IPS-18c (cell line): ENCODE data around the gene ALDH1A2.

Source experiments
- H3K4me3 ChIP-seq: 2 replicates; pipeline ENCODE4 v1.7.0; 2013; ENCODE audit warnings: low read depth, mild to moderate bottlenecking, low read length, moderate library complexity; ENCODE audit not compliant: insufficient read depth
- H3K9me3 ChIP-seq: one replicate; pipeline ENCODE4 v1.6.1; 2013; ENCODE audit warnings: mild to moderate bottlenecking, low read length, moderate library complexity; ENCODE audit not compliant: control insufficient read depth, insufficient read depth

ALDH1A2 gene

GRCh38 chr15:57973534-57973933, 92.0 kb downstream of the ALDH1A2 start:
- no peaks in the 10 kb centered on the region for H3K9me3 ChIP-seq
- no peak overlapping the region for H3K4me3 ChIP-seq

DNA sequence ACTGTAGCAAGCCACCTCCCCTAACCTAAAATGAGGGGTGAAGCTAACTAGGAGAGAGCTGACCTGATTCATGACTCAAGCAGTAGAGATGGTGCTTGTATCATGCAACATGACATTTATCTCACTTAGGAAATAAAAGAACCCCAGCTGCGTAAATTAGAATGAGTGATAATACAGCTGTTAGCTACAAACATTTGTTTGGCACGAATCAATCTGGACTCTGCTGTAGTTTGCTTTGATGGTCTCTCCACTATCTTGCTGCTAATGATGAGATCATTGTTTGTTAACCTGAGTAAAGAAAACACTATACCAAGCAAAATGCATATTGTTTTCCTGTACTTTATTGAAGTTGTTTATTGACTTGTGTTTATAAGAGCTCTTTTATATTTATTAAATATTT, 92.6 kb downstream of the ALDH1A2 start:
- Histone ChIP-seq H3K4me3 (no peak overlapping the region), H3K9me3 (no peaks in the 10 kb centered on the region)

- H3K9me3 ChIP-seq, result no peaks in the 10 kb centered on the region
- no peak overlapping the region for H3K4me3 ChIP-seq
These were observed 95.5 kb downstream of the ALDH1A2 start for GRCh38 chr15:57969996-57970395.

- Histone ChIP-seq H3K9me3 (no peaks in the 10 kb centered on the region), H3K4me3 (no peak overlapping the region)
These were observed 96.2 kb downstream of the ALDH1A2 start for GRCh38 chr15:57969355-57969754.

- Histone ChIP-seq H3K9me3 (no peaks in the 10 kb centered on the region), H3K4me3 (no peak overlapping the region)
These were observed 102.6 kb downstream of the ALDH1A2 start for GRCh38 chr15:57962887-57963286.

DNA sequence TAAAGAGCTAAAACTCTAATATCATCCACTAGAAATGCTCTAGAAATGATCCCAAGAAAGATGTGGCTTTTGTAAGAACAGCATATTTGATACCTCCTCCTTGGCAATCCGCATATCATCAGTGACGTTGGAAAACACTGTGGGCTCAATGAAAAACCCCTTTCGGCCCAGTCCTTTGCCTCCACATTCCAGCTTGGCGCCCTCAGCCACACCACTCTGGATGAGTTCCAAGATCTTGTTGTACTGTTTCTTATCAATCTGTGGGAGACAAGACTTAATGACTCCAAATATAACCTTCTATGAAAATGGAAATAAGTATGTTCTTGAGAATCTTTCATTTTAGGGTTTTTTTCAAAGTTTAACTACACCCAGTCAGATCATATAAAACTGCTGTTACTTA, 103.6 kb downstream of the ALDH1A2 start:
- H3K4me3 ChIP-seq, result no peak overlapping the region
- peaks cover under 1% of the 10 kb centered on the region for H3K9me3 ChIP-seq

- H3K4me3 ChIP-seq, result no peak overlapping the region
- H3K9me3 ChIP-seq, result peaks cover 2% of the 10 kb centered on the region
These were observed 108.4 kb downstream of the ALDH1A2 start for GRCh38 chr15:57957113-57957512.

DNA sequence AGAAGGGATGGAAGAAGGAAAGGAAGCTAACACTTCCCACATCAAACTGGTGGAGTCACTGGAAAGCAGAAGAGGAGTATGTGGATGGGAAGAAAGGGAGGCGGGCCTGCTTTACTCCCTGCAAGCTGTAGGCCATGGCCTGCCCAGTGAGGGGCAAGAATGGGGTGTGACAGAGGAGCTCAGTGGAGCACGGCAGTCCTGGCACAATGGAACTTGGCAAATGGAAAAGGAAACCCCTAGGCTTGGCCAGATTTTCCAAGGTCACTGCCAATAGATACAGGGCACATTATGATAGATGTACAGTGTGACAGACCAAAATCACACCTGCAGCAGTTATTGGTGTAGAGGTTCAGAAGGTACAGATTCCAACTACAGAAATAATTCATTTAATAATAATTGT, 111.6 kb downstream of the ALDH1A2 start:
- Histone ChIP-seq H3K4me3 (no peak overlapping the region), H3K9me3 (peaks cover 2% of the 10 kb centered on the region)

DNA sequence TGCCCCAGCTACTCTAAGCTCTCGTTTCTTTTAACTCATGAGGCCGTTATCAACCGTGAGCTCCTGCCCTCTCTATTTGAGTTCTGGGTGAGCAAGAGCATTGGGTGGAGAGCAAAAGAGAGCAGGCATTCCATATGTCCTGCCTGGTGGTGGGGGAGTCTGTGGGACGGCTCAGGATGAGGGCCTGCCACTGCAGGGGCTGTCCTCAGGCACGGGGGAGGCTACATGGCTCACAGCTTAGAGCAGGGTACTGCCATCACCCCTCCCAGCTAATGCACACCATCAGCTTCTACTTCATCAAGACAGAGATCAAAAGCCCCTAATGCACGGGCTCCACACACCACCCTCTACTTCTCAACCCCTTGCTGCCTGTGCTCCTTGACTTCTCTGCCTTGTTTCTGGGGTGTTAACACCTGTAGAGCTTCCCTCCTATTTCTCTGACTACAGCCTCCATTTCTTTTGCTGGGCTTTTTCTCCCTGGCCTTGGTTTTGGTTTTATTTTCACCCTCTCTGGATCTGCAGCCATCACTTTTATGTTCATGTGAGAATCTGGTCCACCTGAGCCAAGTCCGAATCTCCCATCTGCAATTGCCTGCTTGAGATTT, 114.1 kb downstream of the ALDH1A2 start:
- H3K4me3 ChIP-seq, result no peak overlapping the region

DNA sequence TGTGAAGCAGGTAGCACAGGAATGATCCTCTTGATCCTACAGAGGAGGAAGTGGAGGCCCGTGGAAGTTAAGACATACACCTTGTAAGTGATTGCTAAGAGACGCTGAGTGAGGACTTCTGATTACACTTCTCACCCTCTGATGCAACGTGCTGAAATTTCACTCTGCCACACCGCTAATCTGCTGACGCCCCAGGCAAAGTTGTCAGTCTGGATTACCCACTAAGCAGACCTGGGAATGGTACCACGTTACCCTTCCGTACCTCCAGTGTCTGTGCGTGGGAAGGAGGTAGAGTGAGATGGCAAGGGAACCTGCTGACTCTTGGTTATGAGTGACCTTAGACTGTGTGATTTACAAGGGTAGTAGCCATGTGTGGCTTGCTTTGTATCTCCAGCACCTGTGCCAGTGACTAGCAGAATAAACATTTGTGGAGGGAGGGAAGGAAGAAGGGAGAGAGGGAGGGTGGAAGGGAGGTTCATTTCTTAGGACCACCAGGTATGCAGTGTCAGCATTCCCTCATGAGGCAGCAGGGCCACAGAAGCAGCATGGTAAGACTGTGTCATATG, 115.0 kb downstream of the ALDH1A2 start:
- no peak overlapping the region for H3K4me3 ChIP-seq
- no peaks in the 10 kb centered on the region for H3K9me3 ChIP-seq

More for the DNA sequence above, 114.1 kb downstream of the ALDH1A2 start:
- no peaks in the 10 kb centered on the region for H3K9me3 ChIP-seq

DNA sequence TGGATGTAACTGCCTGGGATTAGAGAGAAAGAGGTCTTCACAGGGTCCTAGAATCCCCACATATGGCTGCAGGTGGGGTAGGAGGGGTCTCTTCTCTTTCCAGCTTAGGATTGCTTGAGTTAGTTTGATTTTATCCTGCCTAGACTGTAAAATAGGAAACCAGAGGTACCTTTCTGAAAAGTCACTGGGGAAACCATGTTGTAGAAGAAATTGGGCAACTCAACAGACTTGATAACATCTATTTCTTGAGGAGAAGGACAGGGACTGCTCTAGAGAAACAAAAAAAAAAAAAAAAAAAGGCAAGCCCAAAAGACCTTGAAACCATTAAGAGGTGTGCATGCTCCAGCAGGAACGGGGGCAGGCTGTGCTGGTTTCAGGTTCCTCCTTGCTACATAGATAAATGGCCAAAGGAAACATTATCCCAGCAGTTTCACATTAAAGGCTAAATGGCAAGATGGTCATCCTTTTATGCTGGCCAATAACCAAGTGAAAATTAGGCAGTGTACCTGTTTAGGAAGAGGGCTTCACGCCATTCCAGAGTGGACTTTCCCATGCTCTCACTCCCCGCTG, 116.1 kb downstream of the ALDH1A2 start:
- Histone ChIP-seq H3K4me3 (no peak overlapping the region), H3K9me3 (no peaks in the 10 kb centered on the region)

- Histone ChIP-seq H3K4me3 (no peak overlapping the region), H3K9me3 (no peaks in the 10 kb centered on the region)
These were observed 116.9 kb downstream of the ALDH1A2 start for GRCh38 chr15:57948351-57949289.

DNA sequence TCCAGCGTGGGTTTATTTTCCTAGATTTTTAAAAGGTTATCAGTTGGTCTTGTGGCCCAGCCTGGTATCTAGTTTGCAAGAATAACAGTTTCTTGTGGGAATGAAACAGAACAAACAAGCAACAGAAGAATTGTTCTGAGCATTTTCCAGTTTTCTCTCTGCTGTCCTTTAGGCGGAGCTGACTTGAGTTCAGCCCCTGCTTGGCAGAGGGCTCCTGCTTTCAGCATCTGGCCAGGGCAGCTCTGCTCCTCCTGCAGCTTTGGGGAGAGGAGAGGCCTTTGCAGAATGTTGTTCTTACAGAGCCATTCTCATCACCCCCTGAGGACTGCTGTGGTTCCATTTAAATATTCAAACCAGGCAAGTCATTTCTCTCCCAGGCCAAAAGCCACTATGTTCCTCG, 117.7 kb downstream of the ALDH1A2 start:
- no peaks in the 10 kb centered on the region for H3K9me3 ChIP-seq
- H3K4me3 ChIP-seq, result no peak overlapping the region

DNA sequence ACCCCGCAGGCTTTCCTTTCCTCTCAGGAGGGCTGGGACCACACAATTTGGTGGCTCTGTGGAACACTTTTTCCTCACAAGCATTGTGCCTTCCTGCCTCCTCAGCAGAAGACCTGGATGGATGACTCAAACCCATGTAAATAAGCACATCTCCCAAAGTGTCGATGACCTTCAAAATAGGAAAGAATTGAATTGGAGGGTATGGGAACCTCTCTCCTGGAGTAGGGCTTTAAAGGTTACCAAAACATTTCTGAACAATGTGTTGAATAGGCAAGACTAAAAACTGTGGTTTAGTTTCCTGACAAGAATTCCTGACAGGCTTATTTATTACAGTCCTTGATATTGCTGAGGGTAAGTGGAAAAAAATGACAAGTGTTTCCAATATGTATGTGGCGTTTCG, 118.2 kb downstream of the ALDH1A2 start:
- H3K9me3 ChIP-seq, result no peaks in the 10 kb centered on the region
- no peak overlapping the region for H3K4me3 ChIP-seq

GRCh38 chr15:57946491-57947048, 118.9 kb downstream of the ALDH1A2 start:
- no peak overlapping the region for H3K4me3 ChIP-seq
- H3K9me3 ChIP-seq, result no peaks in the 10 kb centered on the region

- Histone ChIP-seq H3K9me3 (no peaks in the 10 kb centered on the region), H3K4me3 (no peak overlapping the region)
These were observed 119.9 kb downstream of the ALDH1A2 start for GRCh38 chr15:57945616-57946015.

DNA sequence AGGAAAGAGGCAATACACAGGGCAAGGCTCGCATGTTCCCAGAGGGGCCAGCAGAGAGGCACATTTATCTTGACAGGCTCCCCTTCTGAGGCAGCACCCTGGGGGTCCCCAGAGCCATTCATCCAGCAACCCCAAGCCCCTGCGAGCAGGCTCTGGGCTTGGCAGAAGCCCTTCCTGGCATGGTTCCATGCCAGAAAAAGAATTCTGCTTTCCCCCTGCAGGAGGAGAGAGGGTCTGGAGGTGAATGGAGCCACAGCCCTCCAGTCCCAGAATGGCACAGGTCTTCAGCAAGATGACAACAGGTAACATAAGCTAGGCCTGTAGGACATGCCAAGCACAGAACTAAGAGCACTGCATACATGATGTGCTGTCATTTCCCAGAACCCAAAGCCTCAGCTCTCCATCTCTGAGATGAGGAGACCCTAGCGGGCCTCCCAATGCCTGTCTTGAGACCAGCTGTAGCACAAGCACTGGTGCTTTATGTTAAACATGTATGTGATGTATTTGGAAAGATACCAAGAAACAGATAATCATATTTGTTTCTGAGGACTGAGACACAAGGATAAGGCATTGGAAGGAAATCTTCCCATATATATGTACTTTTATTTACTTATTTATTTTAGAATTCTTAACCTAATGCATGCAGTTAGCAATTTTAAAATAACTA, 121.6 kb downstream of the ALDH1A2 start:
- Histone ChIP-seq H3K4me3 (no peak overlapping the region), H3K9me3 (no peaks in the 10 kb centered on the region)
